Amygdala (tissue), 56 donors: ENCODE measurements around the gene MRPS22.
A peak's percentile ranks its signal among the peaks of the same experiment; 100 is the strongest.
"Not testable (repeated sequence)": the region's sequence is repeated elsewhere in the genome, so short reads cannot be mapped to it uniquely, and the experiment has no call there.

ENCODE experiments used
- DNase-seq, 56 donors: peaks; one replicate each; lab custom pipeline; 2025; lab: John Stamatoyannopoulos, UW

Gene MRPS22

DNA sequence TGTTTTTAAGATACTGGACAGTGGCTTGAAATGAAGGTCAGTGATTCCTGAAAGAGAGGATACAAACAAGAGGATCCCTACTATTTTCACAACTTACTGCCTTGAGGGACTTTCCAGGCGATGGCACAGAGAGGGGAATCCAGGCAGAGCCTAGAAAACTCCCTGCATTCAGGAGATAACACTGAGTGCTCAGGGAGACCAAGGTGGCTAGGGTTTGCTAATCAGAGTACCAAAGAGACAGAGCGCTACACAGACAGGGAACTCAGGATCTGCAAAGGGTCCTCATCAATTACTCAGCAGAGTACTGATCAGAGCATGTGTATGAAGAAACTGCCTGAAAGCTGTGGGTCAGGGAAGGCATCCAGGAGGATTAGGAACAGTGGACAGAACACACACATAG is 11.7 kb upstream of the MRPS22 start:
- no peak for DNase-seq

DNA sequence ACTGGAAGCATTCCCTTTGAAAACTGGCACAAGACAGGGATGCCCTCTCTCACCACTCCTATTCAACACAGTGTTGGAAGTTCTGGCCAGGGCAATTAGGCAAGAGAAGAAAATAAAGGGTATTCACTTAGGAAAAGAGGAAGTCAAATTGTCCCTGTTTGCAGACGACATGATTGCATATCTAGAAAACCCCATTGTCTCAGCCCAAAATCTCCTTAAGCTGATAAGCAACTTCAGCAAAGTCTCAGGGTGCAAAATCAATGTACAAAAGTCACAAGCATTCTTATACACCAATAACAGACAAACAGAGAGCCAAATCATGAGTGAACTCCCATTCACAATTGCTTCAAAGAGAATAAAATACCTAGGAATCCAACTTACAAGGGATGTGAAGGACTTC is 9.1 kb upstream of the MRPS22 start:
- not testable (repeated sequence) for DNase-seq

DNA sequence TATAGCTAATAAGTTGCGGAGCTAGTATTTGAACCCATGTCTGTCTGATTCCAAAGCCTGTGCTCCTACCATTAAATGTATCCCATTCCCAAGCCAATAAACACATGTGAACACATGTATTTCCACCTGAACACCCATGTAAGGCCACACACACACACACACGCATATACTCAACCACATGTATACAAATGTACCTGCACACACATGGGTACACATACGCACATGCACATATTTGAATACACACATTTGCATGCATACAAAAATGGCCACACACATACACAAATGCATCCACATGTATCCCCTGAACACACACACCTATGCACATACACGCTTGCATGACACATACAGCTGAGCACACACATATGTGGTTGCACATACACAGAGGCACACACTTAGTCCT is 5.4 kb upstream of the MRPS22 start:
- no peak for DNase-seq

DNA sequence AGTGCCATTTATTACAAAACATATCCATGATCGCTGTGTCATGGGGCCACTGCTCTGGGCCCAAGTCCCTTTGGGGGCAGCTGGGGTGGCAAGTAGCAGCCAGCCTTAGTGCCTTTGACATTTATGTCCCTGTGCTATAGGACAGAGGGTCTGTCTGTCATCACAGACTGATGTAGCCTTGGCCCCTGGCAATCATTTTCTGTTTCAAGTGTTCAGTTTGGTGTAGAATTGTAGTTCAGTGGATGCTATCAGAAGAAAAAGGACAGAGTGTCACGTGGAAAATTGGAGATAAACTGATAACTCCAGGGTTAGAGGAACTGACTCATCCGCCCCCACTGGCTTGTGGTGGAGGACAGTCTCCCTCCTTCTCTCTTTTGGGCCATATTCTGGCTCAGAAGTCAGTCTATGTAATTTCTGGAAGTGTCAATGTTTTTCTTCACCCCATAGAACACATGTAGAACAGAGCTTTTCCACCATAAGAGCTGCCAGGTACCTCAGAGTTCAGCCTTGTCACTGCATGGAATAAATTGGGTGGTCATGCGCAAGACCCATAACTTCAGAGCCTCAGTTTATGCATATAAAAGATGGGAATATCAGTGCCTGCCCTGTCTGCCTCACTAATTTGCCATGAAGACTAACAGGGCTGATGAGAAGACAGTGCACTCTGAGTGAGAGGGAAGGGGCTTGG is 4.5 kb upstream of the MRPS22 start:
- DNase-seq = no peak

DNA sequence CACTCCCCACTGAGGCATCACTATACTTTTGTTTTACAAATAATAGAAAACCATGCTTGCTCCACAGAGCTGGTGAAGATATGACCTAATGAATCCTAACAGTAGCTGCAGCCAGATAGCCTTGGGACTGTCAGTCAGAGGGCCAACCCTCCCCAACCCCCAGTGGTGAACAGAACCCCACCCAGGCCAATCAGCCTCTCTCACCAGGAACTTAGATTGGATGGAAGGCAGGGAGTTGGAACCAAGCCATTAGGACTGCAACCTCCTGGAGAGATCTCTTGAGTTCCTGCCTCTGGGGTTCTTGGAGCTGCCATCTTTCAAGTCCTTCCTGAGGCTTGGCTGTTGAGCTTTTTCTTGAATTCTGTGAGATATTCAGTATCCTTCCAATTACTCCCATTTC is 3.0 kb upstream of the MRPS22 start:
- DNase-seq = no peak

DNA sequence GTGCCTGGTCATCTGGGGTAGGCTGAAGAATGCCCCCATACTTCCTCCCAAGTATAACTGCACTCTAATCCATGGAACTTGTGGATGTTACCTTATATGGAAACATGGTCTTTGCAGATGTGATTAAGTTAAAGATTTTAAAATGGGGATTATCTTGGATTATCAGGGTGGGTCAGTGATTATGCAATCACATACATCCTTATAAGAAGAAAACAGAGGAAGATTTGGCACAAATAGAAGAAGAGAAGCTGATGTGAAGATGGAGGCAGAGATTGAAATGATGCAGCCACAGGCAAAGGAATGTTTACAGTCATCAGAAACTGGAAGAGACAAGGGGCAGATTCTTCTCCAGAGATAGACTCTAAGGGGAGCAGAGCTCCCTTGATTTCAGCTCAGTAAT is 1.8 kb upstream of the MRPS22 start:
- no peak for DNase-seq

DNA sequence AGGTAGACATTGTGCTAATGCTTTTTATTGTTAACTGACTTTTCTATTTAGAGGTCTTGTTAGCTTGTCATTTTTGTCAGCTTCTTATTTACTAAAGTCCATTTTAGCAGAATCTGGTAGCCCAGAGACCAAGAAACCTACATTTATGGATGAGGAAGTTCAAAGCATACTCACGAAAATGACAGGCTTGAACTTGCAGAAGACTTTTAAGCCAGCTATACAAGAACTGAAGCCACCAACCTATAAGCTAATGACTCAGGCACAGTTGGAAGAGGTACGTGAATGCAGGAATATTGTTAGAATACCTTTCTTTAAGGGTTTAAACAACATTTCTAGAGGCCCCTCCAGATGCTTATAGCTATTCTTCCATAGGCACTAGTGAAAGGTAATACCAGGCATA is 3.0 kb downstream of the MRPS22 start:
- DNase-seq = no peak

DNA sequence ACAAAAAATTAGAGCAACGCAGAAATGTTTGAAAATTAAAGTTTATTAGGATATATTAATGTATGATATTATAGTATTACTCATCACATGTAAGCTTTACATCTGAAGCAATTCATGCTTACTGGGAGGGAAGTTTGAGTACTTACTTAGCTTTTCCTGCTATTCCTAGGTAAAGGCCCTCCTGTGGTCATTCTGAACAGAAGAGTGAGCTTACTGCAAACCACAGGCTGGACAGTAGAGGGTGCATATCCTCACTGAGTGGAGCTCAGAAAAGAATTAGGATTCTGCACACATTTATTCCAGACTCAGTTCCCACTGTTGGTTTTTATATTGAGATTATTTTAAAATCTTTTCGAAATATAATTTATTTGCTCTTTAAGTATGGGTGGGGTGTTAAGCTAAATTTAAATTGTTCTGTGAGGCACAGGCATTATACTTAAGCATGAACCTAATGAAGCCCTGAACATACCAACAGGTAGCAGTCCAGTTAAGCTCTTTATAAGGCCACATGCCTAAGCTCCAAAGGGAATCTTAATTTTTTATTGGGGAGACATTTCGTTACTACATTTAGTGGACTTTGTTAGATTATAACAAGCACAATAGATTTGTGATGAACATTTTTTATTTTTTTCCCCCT is 10.2 kb downstream of the MRPS22 start:
- DNase-seq = peak in 11 of 56 donors; percentile 5 to 64 (median 24)

DNA sequence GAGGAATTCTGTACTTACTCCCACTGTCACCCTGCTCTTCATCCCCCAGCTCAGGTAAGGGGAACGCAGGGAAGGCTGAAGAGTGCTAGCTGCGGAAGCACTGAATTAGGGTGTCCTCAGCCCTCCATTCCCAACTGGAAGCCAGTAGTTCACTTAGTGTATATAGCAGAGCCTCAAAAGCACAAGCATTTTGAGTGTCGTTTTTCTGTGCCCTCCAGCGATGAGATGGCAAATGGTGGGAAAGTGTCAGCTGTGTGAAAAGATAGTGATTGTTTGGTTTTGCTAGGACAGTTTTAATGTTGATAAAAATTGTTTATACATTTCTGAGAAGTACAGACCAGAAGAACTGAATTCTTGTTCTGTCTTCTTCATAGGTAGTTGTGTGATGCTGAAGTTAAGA is 10.8 kb downstream of the MRPS22 start:
- no peak for DNase-seq

DNA sequence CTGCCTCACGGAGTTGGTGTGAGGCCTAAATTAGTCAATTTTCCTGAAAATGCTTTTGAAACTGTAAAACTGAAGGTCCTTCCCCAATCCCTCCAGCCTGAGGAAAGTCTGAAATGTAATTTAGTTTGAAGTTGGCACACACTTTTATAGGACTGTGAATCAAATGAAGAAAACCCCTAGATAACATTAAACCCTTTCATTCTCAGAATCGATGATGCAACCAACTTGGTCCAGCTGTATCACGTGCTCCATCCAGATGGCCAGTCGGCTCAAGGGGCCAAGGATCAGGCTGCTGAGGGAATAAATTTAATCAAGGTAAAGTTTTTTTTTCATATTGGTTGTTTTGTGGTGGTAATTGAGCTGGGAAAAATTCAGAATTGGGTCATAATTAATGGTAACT is 11.7 kb downstream of the MRPS22 start:
- DNase-seq = peak in 24 of 56 donors; percentile 1 to 64 (median 17)

DNA sequence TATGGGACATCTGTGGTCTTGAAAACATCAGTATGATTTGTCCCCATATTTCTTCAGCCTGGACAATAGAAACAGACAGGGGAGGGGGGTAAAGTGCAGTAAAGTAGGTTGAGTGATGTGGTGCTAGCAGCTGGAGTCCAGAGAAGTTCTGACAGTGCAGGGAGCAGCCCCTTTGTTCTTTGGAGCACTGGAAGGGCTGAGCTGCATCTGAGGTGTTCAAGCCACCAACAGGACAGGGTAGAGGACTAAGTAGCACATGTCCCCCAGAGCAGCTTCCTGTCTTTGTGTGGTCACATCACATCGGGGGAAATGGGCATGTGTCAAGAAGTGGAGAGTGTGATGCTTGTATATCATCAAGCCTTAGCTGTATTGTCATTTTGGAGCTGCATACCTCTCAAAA is 12.1 kb downstream of the MRPS22 start:
- no peak for DNase-seq

DNA sequence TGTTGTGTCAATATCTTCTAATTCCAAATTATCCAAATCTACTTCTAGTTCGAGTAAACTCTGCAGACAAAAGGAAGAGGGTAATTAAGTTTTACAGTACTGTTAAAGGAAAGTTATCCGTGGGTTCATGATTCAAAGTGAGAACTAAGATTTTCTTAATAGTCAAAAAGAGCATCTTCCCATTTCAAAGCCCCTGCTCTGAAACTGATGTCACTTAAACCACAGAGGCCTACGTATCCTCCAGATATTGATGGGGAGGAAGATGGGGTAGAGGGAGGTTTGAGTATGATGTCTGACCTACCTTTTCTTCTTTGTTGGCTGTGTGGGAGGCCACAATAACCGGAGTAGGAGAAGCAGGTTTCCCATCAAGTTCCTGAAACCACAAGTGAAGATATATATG is 14.1 kb downstream of the MRPS22 start:
- no peak for DNase-seq

DNA sequence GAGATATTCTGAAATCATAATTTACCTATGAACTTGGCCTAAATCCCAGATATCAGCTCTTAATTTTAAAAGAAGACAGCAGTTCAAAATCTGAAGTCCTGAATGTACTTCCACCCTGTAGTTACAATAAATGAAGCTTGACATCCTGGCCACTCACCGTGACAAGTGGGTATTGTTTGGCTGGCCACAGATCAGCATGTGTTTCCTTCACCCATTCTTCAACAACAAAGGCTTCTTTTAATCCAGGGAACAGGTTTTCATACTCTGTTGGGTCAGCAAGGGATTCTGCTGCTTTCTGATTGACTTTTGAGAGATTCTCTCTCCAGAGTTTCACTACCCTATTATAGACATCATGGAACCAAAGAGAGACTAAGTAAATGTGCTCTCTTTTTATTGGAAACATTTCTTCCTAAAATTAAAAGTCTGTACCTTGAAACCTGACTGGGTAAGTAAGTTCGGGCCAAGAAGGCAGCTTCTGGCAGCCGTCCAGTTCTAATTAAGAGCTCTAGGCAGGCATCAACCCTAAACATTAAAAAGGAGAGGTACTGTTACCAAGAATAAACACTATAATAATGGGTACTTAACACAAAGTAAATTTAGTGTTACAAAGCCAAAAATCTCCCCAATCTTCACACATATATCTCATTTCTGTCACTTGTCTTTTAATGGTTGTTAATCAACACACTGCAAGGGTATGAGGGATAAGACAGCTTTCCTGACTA is 15.2 kb downstream of the MRPS22 start:
- peak in 10 of 56 donors; percentile 1 to 38 (median 12) for DNase-seq

DNA sequence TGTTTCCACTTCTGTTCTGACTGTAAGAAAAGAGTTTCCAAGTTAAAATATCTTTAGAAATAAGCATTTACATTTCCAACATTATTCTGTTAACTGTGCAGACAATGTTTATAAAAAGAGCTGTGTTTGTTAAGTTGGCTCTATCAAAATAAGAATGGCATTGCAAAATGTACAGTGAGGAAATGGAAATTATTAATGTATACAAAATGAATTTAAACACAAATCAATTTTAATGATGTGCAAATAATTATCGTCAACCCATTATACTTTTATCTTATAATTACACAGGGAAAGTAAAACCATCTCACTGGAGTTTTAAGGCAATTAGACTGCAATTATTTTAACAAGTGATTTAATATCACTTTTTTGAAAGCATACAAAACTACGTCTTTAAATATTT is 17.5 kb downstream of the MRPS22 start:
- DNase-seq = no peak

DNA sequence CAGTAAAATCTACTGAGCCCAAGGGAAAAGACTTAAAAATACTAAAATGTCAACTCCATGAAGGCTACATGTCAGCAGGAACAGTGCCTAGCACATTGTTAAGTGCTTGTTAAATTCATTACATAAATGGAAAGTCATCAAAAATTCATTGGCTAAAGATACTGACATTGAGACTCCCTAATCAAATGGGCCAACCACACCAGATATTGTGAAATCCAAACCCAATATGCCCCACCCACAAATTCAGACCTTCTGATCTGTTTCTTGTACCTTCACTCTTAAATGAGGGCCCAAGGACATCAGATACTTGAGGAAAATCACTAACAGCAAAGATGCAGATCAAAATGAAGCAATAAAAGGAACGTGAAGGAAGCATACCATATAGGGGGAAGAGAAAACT is 20.7 kb downstream of the MRPS22 start:
- DNase-seq = no peak

DNA sequence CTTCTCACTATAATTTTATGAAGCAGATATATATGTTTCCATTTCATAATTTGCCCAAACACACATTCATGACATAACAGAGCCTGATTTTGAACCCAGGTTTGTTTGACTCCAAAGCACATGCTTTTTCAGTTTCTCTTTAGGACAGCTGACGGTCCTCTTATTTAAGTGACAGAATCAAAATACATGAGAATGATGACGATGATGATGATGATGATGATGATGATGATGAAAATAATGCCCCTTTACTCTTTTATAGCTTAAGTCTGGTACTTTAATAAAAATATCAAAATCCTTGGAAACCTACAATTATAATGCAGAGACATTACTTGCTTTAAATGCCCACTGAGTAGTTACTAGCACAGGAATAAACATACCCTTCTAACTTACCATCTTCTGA is 30.3 kb downstream of the MRPS22 start:
- DNase-seq = no peak

DNA sequence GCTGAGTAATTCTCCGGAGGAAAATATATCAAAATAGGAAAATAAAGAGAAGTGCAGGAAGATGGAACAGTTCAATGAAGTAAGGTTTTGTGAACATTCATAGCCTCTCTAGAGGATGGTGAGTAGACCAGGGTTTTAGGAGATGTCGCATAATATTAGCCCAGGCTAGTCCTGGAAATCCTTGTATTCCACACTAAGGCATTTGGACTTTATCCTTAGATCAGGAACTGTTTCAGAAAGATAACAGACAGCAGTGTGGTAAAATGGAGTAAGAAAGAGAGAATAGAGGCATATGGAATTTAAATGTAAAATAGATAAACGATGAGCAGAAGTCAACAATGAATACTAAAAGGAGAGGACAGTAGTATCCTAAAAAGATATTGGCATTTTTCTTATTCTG is 33.6 kb downstream of the MRPS22 start:
- no peak for DNase-seq

DNA sequence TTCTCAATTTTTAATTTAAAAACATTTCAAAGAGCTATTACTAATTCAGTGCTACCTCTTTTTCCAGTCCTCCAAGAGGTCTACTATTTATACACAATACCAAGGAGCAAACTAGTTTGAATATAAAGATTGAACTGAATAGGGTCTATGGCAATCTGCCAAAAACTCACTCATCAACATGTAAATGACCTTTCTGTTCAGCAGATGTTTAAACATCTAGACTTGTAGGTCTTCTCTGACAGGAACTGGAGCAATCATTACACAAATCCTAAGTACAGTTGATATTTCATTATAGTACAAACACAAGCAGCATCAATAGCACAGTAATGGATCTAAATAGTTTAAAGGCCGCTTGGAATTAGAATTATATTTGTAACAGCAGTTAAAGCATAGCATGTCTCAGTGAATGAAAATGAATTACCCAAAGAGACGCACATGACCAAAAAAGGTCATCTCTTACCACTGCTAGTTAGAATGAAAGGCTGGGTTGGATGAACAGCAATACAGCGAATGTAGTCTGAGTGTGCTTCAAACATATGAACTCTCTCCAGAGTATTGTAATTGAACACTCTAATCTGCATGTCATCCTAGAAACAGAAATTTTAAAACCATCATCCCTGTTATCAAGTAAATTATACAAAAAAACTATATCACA is 34.9 kb downstream of the MRPS22 start:
- no peak for DNase-seq

DNA sequence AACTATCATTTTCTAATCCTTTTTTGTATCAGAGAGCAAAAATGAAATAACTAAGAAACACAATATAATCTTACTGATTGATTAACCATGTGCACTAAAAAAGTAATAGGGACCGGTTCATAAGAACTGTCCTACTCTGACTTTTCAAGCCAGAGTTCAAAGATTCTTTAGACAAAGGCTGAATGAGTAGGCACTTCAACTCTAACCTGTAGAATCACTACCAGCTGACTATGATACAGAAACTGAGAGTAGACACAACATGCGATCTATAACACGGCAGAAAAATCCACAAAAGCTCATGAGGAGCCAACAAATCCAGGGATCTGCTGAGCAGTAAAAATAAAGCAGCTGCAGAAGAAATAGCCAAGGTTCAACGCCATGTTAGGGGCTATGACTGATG is 36.8 kb downstream of the MRPS22 start:
- DNase-seq = no peak

DNA sequence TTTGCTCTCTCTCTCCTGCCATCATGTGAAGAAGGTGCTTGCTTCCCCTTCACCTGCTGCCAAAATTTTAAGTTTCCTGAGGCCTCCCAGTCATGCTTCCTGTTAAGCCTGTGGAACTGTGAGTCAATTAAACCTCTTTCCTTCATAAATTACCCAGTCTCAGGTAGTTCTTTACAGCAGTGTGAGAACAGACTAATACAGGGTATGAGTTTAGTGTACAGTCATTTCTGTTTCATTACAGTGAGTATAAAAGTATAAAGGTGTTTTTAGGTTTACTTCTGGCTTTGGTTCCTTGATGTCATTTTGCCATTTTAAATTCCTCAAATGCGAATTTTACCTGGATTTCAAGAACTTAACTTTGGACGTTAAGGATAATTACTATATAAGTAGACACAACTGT is 38.5 kb downstream of the MRPS22 start:
- not testable (repeated sequence) for DNase-seq

DNA sequence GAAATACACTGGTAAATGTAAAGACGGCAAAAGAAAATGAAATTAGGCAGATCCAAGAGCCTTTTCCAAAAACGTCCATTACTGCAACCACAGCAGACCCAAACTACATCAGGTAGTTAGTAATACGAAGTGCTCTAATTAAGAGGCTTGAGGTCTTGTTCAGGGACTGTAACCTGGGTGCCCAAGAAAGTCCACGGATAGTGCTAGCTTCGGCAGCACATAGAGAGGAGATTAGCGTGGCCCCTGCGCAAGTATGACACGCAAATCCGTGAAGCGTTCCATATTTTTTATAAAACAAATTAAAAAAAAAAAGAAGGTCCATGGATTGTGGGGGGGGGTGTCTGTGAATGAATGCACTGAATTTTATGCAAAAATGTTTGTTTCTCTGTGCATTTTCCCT is 44.3 kb downstream of the MRPS22 start:
- DNase-seq = no peak
